Kasumi-1 (cell line): ENCODE measurements around the gene SLX4.
"Not testable (repeated sequence)": the region's sequence is repeated elsewhere in the genome, so short reads cannot be mapped to it uniquely, and the experiment has no call there.

Experiments
- DNase-seq, 2 experiments: peaks; one replicate each; lab custom pipeline; 2025; lab: John Stamatoyannopoulos, UW

The SLX4 gene

DNA sequence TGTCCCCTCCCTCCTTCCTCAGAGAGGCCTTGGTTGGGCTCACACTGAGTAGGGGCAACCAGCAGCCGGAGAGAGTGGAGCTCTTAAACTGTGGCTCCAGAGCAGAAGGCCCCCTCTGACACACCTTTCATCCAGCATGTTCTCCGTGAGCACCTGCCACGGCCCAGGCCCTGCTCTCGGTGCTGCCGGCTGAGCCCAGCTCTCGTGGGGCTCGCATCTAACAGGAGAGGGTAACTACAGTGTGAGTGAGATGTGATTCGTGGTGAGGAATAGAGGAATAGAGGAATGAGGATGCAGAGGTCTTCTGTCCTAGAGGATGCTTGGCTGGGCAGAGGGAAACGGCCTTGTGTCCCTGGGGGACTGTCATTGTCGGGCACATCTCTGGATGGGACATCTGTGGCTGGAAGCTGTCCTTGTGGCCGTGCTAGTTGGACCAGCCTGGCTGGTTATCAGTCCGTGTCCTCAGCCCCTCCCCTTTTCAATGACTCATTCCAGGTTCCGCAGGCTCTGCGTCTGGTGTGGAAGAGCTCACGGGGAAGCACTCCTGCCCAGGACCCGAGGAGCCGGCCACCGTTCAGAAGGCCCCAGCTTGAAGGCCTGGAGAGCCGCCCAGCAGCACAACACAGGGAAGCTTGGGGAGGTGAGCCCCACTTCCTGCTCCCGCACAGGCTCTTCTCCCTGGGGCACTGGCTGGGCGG lies 31.1 kb upstream of the SLX4 start:
- no peak for DNase-seq

DNA sequence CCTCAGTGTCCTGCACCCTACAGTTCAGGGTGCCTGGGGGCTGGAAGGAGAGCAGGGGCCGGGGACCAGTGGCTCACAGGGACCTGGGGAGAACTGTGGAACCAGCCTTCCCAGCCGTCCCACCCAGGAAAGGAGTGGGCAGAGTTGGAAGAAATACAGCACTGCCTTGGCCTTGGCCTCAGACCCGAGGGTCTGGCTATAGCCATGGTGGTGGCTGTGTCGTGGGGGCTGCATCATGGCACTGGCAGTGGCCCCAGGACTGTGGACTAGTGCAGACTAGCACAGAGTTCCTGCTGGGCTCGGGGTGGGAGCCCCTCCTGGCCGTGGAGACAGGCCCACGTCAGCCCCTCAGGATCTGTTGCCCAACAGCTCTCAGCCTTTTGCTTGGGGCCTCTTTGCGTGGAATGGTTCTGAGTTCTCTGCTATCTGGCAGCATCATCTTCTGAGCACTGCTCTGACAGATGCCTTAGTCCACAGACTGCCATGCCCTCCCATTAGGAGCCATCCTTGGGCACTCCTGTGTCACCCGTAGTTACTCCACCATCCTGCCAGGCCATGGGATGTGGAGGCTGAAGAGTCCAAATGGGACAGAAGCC lies 30.5 kb upstream of the SLX4 start:
- DNase-seq, result no peak

DNA sequence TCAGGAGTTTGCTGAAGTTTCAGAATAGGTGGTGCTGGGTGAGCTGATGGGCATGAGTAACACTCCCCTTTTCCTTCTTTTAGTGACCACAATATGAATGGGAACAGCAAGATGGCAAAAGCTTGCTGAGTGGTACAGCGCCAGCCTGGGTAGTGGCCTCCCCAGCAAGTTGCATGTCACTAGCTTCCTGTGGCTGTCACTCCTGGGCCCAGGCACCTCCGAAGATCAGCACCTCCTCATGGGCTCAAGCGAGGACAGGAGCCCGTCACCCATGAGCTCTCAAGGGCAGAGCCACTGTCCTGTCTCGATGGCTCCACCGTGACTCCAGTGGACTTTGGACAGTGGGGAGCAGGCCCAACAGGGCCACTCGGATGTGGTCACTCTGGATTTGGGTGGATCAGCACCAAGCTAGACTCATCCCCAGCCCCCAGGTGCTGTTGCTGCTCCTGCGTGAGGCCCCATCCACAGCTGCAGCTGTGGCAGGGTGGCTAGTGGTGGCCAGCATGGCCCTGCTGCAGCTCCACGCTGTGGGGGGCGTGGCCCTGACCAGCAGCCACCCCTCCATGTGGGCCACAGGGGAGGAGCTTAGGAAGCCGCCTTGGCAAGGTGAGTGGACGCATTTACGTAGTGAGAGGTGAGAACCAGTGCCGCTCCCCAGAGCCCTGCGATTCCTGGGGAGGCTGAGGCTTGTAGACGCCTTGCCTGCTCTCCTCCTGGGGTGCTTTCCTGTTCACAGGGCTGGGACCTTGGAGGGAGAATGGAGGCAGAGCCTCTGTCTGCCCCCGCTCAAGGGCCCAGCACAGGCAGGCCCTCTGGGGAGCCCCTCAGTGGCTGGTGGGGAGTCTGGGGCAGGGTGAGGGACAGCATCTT lies 29.5 kb upstream of the SLX4 start:
- no peak for DNase-seq

DNA sequence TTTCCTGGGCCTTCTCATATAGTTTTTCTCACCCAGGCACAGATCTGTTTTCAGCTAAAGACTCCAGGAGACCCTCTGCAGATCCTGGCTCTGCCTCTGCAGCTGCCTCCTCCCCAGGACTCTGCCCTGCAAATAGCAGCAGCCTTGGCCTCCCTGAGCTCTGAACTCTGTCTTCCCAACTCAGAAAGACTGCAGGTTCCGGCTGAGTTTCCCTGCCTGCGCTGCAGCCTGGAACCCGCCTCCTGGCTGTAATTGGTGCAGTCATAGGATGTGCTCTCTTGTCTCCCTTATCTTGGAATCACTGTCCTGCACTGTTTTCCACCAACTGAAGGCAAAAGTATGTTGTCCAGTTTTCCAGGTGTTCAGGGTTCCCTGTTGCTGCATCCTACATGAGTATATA lies 28.8 kb upstream of the SLX4 start:
- DNase-seq, result no peak

DNA sequence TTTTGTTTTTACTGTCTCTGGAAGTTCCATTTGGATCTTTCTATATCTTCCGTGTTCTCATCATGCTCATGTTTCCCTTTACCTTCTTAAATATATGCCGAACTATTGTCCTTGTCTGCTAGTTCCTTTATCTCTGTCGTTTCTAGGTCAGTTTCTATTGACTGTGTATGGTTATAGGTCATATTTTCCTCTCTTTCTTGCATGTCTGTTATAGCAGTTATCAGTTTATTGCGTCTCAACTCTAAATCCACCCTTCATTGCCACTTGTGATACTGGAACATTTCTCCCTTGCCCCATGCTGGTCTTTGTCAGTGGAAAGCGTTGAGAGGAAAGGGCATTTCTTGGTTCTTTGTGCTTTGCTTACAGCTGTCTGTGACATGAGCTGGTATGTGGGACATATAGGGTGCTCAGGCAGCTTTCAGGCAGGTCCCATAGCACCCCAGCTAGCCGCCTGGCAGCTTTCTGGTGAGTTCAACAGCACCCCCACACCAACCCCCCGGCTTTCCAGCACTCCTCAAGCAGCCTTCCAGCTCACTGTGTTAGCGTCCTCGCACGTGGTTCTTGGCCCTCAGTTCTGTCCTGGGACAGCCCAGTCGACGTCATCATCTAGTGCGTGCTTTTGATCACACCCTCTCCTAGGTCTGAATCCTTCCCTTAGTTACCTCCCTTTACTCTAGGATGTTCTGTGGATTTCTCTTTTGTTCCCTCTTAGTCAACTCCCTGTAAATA lies 27.7 kb upstream of the SLX4 start:
- DNase-seq, result no peak

DNA sequence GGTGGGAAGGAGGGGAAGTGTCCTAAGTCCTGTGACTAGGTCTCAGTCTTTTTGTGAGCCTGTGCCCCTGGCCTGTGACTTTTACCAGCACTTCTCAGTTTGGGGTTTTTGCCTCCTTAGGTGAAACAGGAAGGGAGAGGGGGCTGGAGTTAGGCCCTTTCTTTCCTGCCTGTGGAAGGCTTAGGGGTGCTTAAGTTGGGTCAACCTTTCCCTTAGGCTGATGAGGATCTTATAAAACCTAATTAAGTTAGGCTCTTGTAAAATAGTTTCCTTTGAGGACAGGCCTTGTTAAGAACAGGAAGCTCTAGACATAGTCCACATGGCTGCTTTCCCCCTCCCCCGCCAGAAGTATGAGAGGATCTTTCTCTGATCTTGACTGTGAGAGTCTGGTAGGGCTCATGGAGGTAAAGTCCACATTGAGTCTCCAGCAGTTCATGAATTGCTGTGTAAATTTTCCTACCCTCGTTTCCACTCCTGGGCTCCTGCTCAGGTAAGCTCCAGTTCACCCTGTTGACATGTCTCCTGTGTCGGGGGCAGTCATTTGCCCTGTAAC lies 26.0 kb upstream of the SLX4 start:
- DNase-seq, result peak; percentile 44 to 46

DNA sequence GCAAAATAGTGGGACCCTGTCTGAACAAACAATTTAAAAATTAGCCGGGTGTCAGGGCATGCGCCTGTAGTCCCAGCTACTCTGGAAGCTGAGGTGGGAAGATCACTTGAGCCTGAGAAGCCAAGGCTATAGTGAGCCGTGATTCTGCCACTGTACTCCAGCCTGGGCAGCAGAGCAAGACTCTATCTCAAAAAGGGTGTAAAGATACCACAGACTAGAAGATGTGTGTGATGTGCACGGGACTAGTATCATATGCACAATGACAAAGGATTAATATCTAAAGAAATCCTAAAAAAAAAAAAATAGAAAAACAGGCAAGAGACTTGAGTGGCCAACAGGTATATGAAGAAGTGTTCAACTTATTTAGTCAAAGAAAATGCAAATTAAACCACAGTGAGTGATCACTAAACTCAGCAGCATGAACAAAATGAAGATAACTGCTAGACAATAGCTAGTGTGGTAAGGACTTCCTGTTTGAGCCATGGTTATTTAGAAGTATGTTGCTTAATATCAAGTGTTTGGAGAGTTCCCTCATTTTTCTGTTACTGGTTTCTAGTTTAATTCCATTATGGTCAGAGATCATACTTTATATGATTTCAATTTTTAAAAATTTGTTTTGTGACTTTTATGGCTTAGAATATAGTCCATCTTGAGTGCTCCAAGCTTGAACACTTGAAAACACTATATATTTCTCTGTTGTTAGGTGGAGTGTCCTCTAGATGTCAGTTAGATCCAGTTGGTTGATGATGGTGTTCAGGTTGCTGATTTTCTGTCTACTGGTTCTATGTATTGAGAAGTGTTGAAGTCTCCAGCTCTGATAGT lies 14.7 kb upstream of the SLX4 start:
- peak; percentile 64 for DNase-seq

DNA sequence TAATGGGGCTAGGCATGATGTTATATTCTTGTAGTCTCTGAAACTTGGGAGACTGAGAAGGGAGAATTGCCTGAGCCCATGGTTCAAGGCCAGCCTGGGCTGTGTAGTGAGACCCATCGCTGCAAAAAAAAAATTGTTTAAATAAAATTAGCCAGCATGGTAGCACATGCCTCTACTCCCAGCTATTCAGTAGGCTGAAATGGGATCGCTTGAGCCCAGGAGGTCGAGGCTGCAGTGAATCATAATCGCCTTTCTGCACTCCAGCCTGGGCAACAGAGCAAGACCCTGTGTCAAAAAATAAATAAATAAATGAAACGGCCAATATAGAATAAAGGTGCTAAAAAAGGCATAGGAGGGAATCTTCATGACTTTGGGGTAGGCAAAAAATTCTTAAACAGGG lies 13.9 kb upstream of the SLX4 start:
- DNase-seq, result no peak

DNA sequence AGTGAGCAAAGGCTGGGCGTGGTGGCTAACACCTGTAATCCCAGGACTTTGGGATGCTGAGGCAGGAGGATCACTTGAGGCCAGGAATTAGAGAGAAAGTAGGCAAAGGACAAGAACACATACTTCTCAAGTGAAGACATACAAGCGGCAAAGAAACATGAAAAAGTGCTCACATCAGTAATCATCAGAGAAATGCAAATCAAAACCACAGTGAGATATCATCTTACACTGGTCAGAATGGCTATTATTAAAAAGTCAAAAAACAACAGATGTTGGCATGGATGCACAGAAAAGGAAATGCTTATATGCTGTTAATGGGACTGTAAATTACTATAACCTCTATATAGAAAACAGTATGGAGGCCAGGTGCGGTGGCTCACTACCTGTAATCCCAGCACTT lies 12.2 kb upstream of the SLX4 start:
- DNase-seq, result no peak

DNA sequence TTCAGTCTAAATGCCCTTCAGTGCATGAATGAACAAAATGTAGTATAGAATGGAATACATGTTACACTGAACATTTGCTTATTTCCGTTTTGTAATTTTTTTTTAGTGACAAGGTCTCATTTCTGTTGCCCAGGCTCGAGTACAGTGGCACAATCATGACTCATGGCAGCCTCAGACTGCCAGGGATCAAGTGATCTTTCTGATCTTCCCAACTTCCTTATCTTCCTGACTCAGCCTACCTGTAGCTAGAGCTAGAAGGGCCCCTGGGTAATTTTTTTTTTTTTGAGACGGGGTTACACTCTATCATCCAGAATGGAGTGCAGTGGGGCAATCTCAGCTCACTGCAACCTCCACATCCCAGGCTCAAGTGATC lies 7.3 kb upstream of the SLX4 start:
- DNase-seq, result no peak

DNA sequence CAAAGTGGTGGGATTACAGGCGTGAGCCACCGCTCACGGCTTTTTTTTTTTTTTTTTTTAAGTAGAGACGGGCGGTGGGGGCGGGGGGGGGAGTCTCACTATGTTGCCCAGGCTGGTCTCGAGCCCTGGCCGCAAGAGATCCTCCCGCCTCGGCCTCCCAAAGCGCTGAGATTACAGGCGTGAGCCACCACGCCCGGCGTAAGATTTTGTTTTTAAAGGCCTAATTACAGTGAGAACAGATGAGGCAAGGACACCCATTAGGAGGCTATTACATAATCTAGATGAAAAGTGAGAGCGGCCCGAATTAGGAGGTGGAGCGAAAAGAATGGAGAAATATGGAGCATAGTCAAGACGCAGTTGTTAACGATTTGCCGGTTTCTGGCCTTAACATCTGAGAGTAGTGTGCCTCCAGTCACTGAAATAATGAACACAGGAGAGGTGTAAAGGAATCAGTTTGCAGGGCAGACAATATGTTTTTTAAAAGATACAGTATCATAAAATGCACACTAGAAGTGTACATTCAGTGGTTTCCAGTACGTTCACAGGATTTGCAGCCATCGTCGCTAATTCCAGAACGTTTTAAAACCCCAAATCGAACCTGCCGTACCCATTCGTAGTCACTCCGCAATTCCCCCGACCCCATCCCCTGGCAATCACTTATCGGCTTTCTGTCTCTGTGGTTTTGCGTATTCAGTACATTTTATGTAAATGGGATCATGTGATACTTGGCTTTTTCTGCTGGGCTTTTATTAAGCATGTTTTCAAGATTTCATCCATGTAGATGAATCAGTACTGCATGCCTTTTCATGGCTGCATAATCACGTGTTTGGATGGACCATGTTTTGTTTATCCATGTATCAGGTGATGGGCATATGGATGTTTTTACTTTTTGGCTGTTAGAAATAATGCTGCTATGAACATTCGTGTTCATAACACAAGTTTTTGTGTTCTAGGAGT lies 1.4 kb upstream of the SLX4 start:
- no peak for DNase-seq

DNA sequence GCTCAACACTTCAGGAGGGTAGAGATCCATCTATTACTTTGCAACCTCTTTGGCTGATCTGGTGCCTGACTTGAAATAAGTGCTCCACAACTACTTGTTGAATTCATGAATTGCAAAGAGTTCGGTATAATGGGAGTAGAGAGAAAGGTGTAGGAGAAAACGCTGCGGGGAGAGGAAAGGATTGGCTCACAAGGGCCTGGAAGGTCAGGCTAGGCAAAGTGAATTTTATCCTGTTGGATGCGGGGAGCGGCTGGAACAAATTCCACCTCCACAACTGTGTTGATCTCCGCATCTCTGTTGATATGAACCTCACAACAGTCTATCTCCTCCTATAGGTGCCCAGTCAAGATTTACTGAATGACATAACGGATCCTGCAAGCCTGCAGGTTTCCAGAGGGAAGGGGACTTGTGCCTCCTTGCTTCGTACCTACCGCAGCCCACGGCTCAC lies 684 bp downstream of the SLX4 start:
- DNase-seq, result no peak

DNA sequence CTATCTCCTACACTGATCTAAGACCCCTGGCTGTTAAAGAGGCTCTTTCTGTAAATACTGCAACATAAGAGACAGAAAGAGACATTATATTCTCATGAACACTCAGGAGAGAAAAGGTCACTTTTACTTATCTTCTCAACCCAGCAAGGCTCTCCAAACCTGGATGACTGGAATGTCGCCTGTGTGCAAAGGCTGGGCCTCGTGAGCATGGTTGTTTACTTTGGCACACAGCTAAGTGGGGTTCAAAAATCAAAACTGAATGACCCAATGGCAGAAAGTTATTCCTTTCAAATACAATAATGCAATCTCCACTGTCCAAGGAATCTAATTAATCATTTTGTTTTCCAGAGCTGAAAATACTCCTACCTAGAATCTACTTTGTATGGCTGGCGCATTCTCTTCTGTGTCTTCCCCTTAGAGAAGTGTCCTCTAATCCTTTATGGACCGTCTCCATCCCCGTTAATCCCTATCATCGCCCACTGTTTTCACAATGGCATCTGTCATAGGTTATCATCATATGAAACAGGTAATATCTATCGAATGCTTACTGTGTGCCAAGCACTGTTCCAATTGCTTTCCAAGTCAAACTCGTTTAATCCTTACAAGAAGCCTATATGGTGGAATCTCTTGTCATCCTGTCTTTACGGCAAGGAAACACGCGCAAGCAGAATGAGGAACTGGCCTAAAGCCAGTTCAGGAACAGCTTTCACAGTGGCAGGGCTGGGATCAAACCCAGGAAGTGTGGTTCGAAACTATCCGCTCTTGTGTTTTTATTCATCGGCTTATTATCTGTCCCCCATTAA lies 1.3 kb downstream of the SLX4 start:
- DNase-seq, result peak; percentile 1 to 21

DNA sequence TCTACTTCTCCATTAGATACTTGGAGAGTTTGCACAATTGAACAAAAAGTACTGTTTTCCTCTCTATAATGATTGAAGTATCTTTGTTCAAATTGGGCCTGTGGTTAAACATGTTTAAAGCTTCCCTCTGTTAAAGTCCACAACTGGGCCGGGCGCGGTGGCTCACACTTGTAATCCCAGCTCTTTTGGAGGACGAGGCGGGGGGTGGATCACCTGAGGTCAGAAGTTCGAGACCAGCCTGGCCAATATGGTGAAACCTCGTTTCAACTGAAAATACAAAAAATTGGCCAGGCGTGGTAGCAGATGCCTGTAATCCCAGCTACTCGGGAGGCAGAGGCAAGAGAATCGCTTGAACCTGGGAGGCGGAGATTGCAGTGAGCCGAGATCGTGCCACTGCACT lies 2.4 kb downstream of the SLX4 start:
- DNase-seq, result not testable (repeated sequence)

DNA sequence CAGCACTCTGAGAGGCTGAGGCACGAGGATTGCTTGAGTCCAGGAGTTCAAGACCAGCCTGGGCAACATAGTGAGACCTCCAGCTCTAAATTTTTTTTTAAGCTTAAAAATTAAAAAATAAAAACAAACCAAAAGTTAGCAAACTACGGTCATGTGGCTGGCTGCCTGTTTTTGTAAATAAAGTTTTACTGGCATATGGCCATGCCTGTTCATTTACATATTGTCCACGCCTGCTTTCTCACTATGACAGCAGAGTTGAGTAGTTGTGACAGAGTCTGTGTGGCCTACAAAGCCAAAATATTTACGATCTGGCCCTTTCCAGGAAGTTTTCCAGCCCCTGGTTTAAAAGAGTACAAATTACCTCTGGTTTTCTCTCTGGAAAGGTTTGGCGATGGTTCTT lies 3.3 kb downstream of the SLX4 start:
- DNase-seq, result no peak

DNA sequence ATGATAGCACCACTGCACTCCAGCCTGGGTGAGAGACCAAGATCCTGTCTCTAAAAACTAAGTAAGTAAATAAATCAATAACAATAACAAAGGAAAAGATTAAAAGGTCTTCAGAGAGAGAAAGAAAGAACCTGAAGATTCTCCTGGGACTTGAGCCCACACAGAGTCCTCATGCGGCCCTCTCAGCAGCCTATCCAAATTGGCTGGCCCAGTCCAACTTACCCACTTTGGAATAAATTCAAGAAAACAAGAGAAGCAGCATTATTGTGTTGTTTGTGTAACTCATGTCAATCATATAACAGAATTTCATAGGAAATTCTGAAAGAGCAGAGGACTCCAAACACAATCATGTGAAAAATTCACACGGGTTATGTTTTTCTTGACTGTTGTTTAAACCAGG lies 3.8 kb downstream of the SLX4 start:
- no peak for DNase-seq

DNA sequence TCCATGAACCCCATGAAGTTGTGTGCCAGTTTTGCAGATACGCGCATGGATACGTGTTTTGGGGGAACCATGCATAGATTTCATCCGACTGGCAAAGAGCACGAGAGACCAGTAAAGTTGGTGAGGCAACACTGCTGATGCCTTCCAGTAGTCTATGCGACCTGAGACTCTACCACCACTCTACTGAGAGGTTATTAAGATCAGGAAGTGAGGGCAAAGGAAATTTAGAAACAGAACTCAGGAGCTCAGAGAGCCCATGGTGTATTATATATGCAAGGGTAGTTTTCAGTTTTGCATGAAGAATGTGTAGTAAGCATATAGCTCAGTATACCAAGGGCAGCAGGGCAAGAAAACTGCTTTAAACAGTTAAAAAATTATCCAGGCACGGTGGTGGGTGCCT lies 4.2 kb downstream of the SLX4 start:
- no peak for DNase-seq

DNA sequence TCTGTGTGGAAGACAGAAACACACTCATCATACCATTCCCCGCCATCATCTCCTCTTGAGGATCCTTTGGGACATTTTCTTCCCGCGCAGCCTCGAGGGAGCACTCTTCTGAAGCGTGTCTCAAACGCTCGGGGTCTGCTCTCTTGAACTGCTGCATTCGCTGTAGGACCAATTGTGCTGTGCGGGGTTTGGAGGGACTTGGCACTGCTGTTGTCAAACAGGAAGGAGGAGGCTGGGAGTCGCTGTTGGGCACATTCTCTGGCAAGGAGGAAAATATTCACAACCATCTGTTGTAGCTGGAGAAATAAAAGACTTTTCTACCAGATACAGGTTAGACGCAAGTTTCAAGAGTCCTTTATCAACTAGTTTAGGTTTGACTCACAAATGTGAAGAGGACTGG lies 5.0 kb downstream of the SLX4 start:
- DNase-seq, result no peak

DNA sequence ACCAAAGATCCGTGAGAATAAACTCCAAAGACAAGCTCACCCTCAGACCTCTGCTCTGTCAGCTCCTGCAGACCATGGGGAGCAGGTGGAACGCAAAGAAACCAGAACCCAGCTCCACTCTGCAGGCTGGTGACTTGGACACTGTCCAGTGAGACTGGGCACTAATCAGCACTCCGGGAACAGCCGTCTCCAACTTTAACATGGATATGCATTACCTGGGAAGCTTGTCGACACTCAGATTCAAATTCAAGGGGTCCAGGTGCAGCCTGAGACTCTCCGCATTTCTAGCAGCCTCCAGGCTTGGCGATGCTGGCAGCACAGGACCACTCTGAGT lies 9.1 kb downstream of the SLX4 start:
- no peak for DNase-seq
